ENCODE results near the gene SLC25A29.

The SLC25A29 gene

DNA sequence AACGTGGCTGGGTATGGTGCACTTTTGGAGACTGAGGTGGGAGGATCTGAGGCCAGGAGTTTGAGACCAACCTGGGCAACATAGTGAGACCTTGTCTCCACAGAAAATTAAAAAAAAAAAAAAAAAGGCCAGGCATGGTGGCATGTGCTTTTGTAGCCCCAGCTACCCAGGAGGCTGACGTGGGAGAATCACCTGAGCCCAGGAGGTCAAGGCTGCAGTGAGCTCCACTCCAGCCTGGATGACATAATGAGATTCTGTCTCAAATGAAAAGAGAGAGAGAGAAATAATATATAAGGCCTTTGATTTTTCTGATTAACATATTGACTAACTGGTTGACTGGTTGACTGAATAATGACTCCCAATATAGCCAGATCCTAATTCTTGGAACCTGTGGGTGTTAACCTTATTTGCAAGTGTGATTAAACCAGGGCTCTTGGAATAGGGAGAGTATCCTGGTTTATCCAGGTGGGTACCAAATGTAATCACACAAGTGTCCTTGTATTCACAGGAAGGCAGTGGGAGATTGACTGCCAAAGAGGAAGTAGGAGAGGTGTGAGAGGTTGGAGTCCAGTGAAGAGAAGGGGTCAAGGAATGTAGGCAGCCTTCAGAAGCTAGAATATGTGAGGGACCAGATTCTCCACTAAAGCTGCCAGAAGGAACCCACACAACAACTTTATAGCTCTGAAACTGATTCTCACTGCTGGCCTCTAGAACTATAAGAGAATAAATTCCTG is 55.3 kb downstream of the SLC25A29 start:
- H3F3A ChIP-seq (ENCODE audit: low read depth), result no peaks in the 10 kb centered on the region
- H3K9me3 ChIP-seq (ENCODE audit: insufficient read depth, low read depth, low read length), result no peaks in the 10 kb centered on the region
- H3K4me1 ChIP-seq (ENCODE audit: insufficient read depth, low read length, poor library complexity, severe bottlenecking), result peaks cover 30% of the 10 kb centered on the region
- H3K36me3 ChIP-seq (ENCODE audit: insufficient read depth, low read length), result peaks cover 44% of the 10 kb centered on the region
- peak overlapping the region; percentile 48 for H3K4me2 ChIP-seq (ENCODE audit: low read depth, low read length, poor library complexity, severe bottlenecking)
- no peaks in the 10 kb centered on the region for H3K9me2 ChIP-seq (replicated peaks; ENCODE audit: low read depth, low read length)
- no peaks in the 10 kb centered on the region for H3K27me3 ChIP-seq (ENCODE audit: insufficient read depth, low read length, poor library complexity, severe bottlenecking)
- H4K20me1 ChIP-seq (ENCODE audit: insufficient read depth, low read length, poor library complexity, severe bottlenecking), result peaks cover 95% of the 10 kb centered on the region
- no peak for TF ChIP-seq EZH2phosphoT487 (IDR thresholded peaks at IDR 0.05; ENCODE audit: borderline replicate concordance)
- TF ChIP-seq, protein P1, sequence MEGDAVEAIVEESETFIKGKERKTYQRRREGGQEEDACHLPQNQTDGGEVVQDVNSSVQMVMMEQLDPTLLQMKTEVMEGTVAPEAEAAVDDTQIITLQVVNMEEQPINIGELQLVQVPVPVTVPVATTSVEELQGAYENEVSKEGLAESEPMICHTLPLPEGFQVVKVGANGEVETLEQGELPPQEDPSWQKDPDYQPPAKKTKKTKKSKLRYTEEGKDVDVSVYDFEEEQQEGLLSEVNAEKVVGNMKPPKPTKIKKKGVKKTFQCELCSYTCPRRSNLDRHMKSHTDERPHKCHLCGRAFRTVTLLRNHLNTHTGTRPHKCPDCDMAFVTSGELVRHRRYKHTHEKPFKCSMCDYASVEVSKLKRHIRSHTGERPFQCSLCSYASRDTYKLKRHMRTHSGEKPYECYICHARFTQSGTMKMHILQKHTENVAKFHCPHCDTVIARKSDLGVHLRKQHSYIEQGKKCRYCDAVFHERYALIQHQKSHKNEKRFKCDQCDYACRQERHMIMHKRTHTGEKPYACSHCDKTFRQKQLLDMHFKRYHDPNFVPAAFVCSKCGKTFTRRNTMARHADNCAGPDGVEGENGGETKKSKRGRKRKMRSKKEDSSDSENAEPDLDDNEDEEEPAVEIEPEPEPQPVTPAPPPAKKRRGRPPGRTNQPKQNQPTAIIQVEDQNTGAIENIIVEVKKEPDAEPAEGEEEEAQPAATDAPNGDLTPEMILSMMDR (conservative IDR thresholded peaks at IDR 0.05; ENCODE audit: low read length), result no peak
- no peak overlapping the region for H2AFZ ChIP-seq (ENCODE audit: low read length)
- no peak overlapping the region for H3K9ac ChIP-seq (ENCODE audit: low read depth, low read length, poor library complexity, severe bottlenecking)
- peaks cover 99% of the 10 kb centered on the region for H3K79me2 ChIP-seq (ENCODE audit: insufficient read depth, low read length)
- H3K4me3 ChIP-seq (ENCODE audit: low read length, poor library complexity, severe bottlenecking), result no peak overlapping the region

DNA sequence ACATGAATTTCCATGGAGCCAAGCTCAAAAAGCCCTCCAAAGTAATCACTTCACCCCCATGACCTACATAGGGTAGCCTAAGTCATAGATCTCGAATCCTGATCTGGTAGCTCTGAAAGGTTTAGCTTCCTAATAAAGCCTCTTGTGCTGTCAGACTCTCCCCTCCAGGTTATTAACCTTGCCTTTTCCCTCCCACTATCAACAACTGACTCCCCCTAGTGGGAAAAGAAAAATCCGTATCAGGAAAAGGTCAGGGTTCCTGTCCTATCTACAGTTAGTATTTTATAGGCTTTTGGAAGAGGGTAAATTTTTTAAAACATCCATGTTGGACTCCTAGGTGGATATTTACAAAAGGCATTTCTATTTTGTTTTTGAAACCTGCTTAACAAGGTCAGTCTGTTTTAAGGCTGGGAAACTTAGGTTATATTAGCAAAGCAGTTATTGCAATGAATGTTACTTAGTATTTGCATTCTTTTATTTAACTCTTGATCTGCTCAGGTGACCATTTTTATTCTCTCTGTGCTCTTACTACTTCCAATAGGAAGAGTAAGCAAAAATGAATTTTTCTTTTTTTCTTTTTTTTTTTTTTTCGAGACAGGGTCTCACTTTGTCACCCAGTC is 59.3 kb downstream of the SLC25A29 start:
- peak overlapping the region; percentile 22 for H3K9ac ChIP-seq (ENCODE audit: low read depth, low read length, poor library complexity, severe bottlenecking)
- H3K79me2 ChIP-seq (ENCODE audit: insufficient read depth, low read length), result peaks cover 100% of the 10 kb centered on the region
- H3K4me2 ChIP-seq (ENCODE audit: low read depth, low read length, poor library complexity, severe bottlenecking), result peak overlapping the region; percentile 46
- peaks cover 92% of the 10 kb centered on the region for H4K20me1 ChIP-seq (ENCODE audit: insufficient read depth, low read length, poor library complexity, severe bottlenecking)
- H3K9me2 ChIP-seq (replicated peaks; ENCODE audit: low read depth, low read length), result no peaks in the 10 kb centered on the region
- H3K36me3 ChIP-seq (ENCODE audit: insufficient read depth, low read length), result peaks cover 36% of the 10 kb centered on the region; the same call in 1 of the 2 replicates
- no peak overlapping the region for H2AFZ ChIP-seq (ENCODE audit: low read length)
- peak overlapping the region; percentile 57 for H3K4me3 ChIP-seq (ENCODE audit: low read length, poor library complexity, severe bottlenecking)
- peaks cover 52% of the 10 kb centered on the region for H3K4me1 ChIP-seq (ENCODE audit: insufficient read depth, low read length, poor library complexity, severe bottlenecking)
- H3K9me3 ChIP-seq (ENCODE audit: insufficient read depth, low read depth, low read length), result no peaks in the 10 kb centered on the region
- H3K27me3 ChIP-seq (ENCODE audit: insufficient read depth, low read length, poor library complexity, severe bottlenecking), result no peaks in the 10 kb centered on the region
- TF ChIP-seq, protein P1 (conservative IDR thresholded peaks at IDR 0.05; ENCODE audit: low read length), result peak; percentile 84
- TF ChIP-seq EZH2phosphoT487 (IDR thresholded peaks at IDR 0.05; ENCODE audit: borderline replicate concordance), result no peak
- H3F3A ChIP-seq (ENCODE audit: low read depth), result no peaks in the 10 kb centered on the region

DNA sequence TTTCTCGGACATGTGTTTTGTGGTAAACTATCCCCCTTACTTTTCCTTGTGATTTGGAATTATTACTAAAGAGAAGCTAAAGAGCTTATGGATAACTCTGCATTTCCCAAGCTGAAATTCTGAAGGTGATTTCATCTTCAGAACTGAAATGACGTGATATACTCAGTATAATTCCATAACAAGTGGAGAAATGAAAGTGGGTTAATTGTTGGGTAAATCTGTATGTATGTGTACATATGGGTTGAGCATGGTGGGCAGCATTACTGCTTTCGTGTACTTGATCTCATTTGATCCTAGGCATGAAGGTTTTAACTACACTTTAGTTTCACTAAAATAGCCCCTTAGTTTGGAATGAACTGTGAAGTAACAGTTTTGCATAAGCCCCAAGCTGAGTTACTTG is 63.2 kb downstream of the SLC25A29 start:
- H4K20me1 ChIP-seq (ENCODE audit: insufficient read depth, low read length, poor library complexity, severe bottlenecking), result peaks cover 77% of the 10 kb centered on the region

More for the DNA sequence above, 63.2 kb downstream of the SLC25A29 start:
- H3K79me2 ChIP-seq (ENCODE audit: insufficient read depth, low read length), result peaks cover 89% of the 10 kb centered on the region
- H3F3A ChIP-seq (ENCODE audit: low read depth), result peaks cover 6% of the 10 kb centered on the region
- peaks cover 14% of the 10 kb centered on the region; the same call in 1 of the 2 replicates for H3K36me3 ChIP-seq (ENCODE audit: insufficient read depth, low read length)
- TF ChIP-seq EZH2phosphoT487 (IDR thresholded peaks at IDR 0.05; ENCODE audit: borderline replicate concordance), result no peak
- TF ChIP-seq, protein P1 (conservative IDR thresholded peaks at IDR 0.05; ENCODE audit: low read length), result no peak
- peaks cover 9% of the 10 kb centered on the region for H3K27me3 ChIP-seq (ENCODE audit: insufficient read depth, low read length, poor library complexity, severe bottlenecking)
- no peaks in the 10 kb centered on the region for H3K9me3 ChIP-seq (ENCODE audit: insufficient read depth, low read depth, low read length)
- peak overlapping the region; percentile 100 for H3K4me2 ChIP-seq (ENCODE audit: low read depth, low read length, poor library complexity, severe bottlenecking)
- H3K9me2 ChIP-seq (replicated peaks; ENCODE audit: low read depth, low read length), result no peaks in the 10 kb centered on the region
- H3K4me1 ChIP-seq (ENCODE audit: insufficient read depth, low read length, poor library complexity, severe bottlenecking), result peaks cover 50% of the 10 kb centered on the region
- H2AFZ ChIP-seq (ENCODE audit: low read length), result no peak overlapping the region
- H3K9ac ChIP-seq (ENCODE audit: low read depth, low read length, poor library complexity, severe bottlenecking), result peak overlapping the region; percentile 47
- H3K4me3 ChIP-seq (ENCODE audit: low read length, poor library complexity, severe bottlenecking), result peak overlapping the region; percentile 100

Measured in Loucy (cell line).